ENCODE results near the gene TEFM.

TEFM gene

DNA sequence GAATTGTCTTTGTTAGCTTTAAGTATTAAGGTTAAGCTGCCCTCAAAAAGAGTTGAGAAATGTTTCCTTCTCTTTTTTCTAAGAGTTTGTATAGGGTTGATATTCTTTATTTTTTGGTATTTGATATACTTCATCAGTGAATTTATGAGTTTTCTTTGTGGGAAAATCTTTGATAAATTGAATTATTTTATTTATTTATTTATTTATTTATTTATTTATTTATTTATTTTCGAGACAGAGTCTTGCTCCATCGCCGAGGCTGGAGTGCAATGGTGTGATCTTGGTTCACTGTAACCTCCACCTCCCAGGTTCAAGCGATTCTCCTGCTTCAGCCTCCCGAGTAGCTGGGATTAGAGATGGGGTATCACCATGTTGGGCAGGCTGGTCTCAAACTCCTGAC lies 19.9 kb downstream of the TEFM start:
- TF ChIP-seq SUZ12 (IDR thresholded peaks at IDR 0.05) (no peak), SP1 (IDR thresholded peaks at IDR 0.05) (no peak), TARDBP (IDR thresholded peaks at IDR 0.05) (no peak), L3MBTL2 (conservative IDR thresholded peaks at IDR 0.05) (no peak), ELF4 (IDR thresholded peaks at IDR 0.05) (no peak), FOXM1 (IDR thresholded peaks at IDR 0.05; ENCODE audit: borderline replicate concordance) (no peak), FOXA1 (IDR thresholded peaks at IDR 0.05) (no peak), FOXK2 (IDR thresholded peaks at IDR 0.05) (no peak), ARNT (IDR thresholded peaks at IDR 0.05) (no peak), ZNF384 (IDR thresholded peaks at IDR 0.05) (no peak), HDGF (IDR thresholded peaks at IDR 0.05; ENCODE audit: borderline replicate concordance) (no peak), BHLHE40 (IDR thresholded peaks at IDR 0.05; ENCODE audit: borderline replicate concordance) (no peak), LEF1 (IDR thresholded peaks at IDR 0.05; ENCODE audit: borderline replicate concordance) (no peak), CTBP1 (IDR thresholded peaks at IDR 0.05; ENCODE audit: borderline replicate concordance) (no peak), NFRKB (IDR thresholded peaks at IDR 0.05) (no peak)
- TF ChIP-seq, protein P1, sequence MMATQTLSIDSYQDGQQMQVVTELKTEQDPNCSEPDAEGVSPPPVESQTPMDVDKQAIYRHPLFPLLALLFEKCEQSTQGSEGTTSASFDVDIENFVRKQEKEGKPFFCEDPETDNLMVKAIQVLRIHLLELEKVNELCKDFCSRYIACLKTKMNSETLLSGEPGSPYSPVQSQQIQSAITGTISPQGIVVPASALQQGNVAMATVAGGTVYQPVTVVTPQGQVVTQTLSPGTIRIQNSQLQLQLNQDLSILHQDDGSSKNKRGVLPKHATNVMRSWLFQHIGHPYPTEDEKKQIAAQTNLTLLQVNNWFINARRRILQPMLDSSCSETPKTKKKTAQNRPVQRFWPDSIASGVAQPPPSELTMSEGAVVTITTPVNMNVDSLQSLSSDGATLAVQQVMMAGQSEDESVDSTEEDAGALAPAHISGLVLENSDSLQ (IDR thresholded peaks at IDR 0.05) = no peak
- ChIA-PET POLR2A (no interaction called here), CTCF (interaction anchor here (0.6 kb wide), 1 partner anchor 10 kb away, joined by 3 read pairs; no protein-coding TSS in a partner anchor)
- DNase-seq (ENCODE audit: extremely low spot score) = no peak

DNA sequence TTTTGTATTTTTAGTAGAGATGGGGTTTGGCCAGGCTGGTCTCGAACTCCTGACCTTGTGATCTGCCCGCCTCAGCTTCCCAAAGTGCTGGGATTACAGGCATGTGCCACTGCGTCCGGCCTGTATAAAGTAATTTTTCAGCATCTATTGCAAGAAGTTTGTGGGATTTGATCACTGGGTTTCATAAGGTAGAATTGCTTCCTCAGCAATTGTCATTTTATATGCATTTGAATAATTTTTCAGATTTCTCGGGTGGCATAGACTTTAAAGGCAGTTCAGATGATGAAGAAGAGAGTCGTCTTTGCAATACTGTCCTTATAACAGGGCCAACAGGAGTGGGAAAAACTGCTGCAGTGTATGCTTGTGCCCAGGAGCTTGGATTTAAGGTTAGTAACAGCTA lies 37.0 kb downstream of the TEFM start:
- ChIA-PET POLR2A (no interaction called here), CTCF (no interaction called here)
- DNase-seq (ENCODE audit: extremely low spot score) = no peak
- TF ChIP-seq BHLHE40 (IDR thresholded peaks at IDR 0.05; ENCODE audit: borderline replicate concordance) (no peak), SP1 (IDR thresholded peaks at IDR 0.05) (no peak), FOXK2 (IDR thresholded peaks at IDR 0.05) (no peak), HDGF (IDR thresholded peaks at IDR 0.05; ENCODE audit: borderline replicate concordance) (no peak), NFRKB (IDR thresholded peaks at IDR 0.05) (no peak), LEF1 (IDR thresholded peaks at IDR 0.05; ENCODE audit: borderline replicate concordance) (no peak), CTBP1 (IDR thresholded peaks at IDR 0.05; ENCODE audit: borderline replicate concordance) (no peak), FOXA1 (IDR thresholded peaks at IDR 0.05) (no peak), ELF4 (IDR thresholded peaks at IDR 0.05) (no peak), TARDBP (IDR thresholded peaks at IDR 0.05) (no peak)
- TF ChIP-seq, protein P1 (IDR thresholded peaks at IDR 0.05) = no peak

DNA sequence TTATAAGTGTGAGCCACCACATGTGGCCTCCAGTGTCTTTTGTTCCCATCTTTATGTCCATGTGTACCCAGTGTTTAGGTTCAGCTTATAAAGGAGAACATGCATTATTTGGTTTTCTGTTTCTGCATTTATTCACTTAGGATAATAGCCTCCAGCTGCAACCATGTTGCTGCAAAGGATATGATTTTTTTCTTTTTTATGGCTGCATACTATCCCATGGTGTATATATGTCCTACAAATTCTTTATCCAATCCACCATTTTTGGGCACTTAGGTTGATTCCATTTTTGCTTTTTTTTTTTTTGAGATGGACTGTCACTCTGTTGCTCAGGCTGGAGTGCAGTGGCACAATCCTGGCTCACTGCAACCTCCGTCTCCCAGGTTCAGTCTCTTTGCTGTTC lies 41.4 kb downstream of the TEFM start:
- TF ChIP-seq BHLHE40 (IDR thresholded peaks at IDR 0.05; ENCODE audit: borderline replicate concordance) (no peak), ZNF384 (IDR thresholded peaks at IDR 0.05) (no peak), SP1 (IDR thresholded peaks at IDR 0.05) (no peak), L3MBTL2 (conservative IDR thresholded peaks at IDR 0.05) (no peak)
- POLR2A ChIA-PET = no interaction called here
- DNase-seq (ENCODE audit: extremely low spot score) = no peak
- CTCF ChIA-PET = no interaction called here

GRCh38 chr17:30858556-30859250 lies 47.3 kb downstream of the TEFM start:
- POLR2A ChIA-PET = interaction anchor here (0.9 to 1.3 kb wide), 2 partner anchors 8 to 40 kb away, joined by 3 to 5 read pairs; no protein-coding TSS in a partner anchor
- no peak for DNase-seq (ENCODE audit: extremely low spot score)
- no peak for TF ChIP-seq CTBP1 (IDR thresholded peaks at IDR 0.05; ENCODE audit: borderline replicate concordance)
- TF ChIP-seq NFRKB (IDR thresholded peaks at IDR 0.05) = no peak
- TF ChIP-seq LEF1 (IDR thresholded peaks at IDR 0.05; ENCODE audit: borderline replicate concordance) = no peak
- TF ChIP-seq TARDBP (IDR thresholded peaks at IDR 0.05) = no peak
- TF ChIP-seq SUZ12 (IDR thresholded peaks at IDR 0.05) = no peak
- no peak for TF ChIP-seq FOXK2 (IDR thresholded peaks at IDR 0.05)
- TF ChIP-seq ARNT (IDR thresholded peaks at IDR 0.05) = no peak
- TF ChIP-seq SP1 (IDR thresholded peaks at IDR 0.05) = no peak
- TF ChIP-seq BHLHE40 (IDR thresholded peaks at IDR 0.05; ENCODE audit: borderline replicate concordance) = no peak
- TF ChIP-seq L3MBTL2 (conservative IDR thresholded peaks at IDR 0.05) = no peak
- TF ChIP-seq FOXA1 (IDR thresholded peaks at IDR 0.05) = no peak
- TF ChIP-seq ELF4 (IDR thresholded peaks at IDR 0.05) = no peak
- no peak for TF ChIP-seq FOXM1 (IDR thresholded peaks at IDR 0.05; ENCODE audit: borderline replicate concordance)
- no peak for TF ChIP-seq ZNF384 (IDR thresholded peaks at IDR 0.05)
- TF ChIP-seq, protein P1 (IDR thresholded peaks at IDR 0.05) = no peak
- no peak for TF ChIP-seq HDGF (IDR thresholded peaks at IDR 0.05; ENCODE audit: borderline replicate concordance)
- CTCF ChIA-PET = no interaction called here

- TF ChIP-seq, protein P1 (IDR thresholded peaks at IDR 0.05) = no peak
- TF ChIP-seq NFRKB (IDR thresholded peaks at IDR 0.05) (no peak), FOXM1 (IDR thresholded peaks at IDR 0.05; ENCODE audit: borderline replicate concordance) (no peak), HDGF (IDR thresholded peaks at IDR 0.05; ENCODE audit: borderline replicate concordance) (no peak), FOXA1 (IDR thresholded peaks at IDR 0.05) (no peak), LEF1 (IDR thresholded peaks at IDR 0.05; ENCODE audit: borderline replicate concordance) (no peak), SUZ12 (IDR thresholded peaks at IDR 0.05) (no peak), BHLHE40 (IDR thresholded peaks at IDR 0.05; ENCODE audit: borderline replicate concordance) (no peak), ARNT (IDR thresholded peaks at IDR 0.05) (no peak), TARDBP (IDR thresholded peaks at IDR 0.05) (no peak)
- POLR2A ChIA-PET = no interaction called here
- DNase-seq (ENCODE audit: extremely low spot score) = no peak
- CTCF ChIA-PET = no interaction called here
Measured at GRCh38 chr17:30854146-30854545, 51.9 kb downstream of the TEFM start.

Data from HEK293T (cell line).